A549 treated with Hydrocortisone at 1 μM for 4 hours (cell line): ENCODE measurements around the gene MAPK7. TPM values are rescaled to one million over a fixed set of nuclear protein-coding genes. Genes with fewer than 3 reads are reported as not detected.

ENCODE experiments used
- total RNA-seq: library from RNA; stranded (reverse); fragments of 200-300 nt; extraction: Qiagen RNA extraction; gene quantifications from 5 replicates; pipeline ENCODE4 v1.2.3, GENCODE V29; 2022

Gene MAPK7
- 22.4 to 30.6 TPM (median 26.2 TPM) in 5 replicates for total RNA-seq

GRCh38 chr17:19378416-19379360 lies at the start of gene MAPK7:
Gene MAPK7 (plus strand): TSS chr17:19378498. CDS start chr17:19378901, 403 bp downstream.

GRCh38 chr17:19362277-19363113 lies 15.8 kb upstream of the MAPK7 start, which contains the start of gene B9D1:
Gene B9D1 (minus strand): TSS chr17:19362723. CDS start chr17:19362569, 154 bp downstream.

GRCh38 chr17:19386974-19387920 lies 8.9 kb downstream of the MAPK7 start, which contains the start of gene MFAP4:
Gene MFAP4 (minus strand): TSS chr17:19387190. CDS start chr17:19387155, 35 bp downstream.

GRCh38 chr17:19410875-19411620 lies 32.8 kb downstream of the MAPK7 start, which contains the start of gene RNF112:
Gene RNF112 (plus strand): TSS chr17:19411232. CDS start chr17:19411409, 177 bp downstream.

Other genes with a start within 250 kb of the MAPK7 start
- 47.6 to 68.2 TPM (median 58.2 TPM) in 5 replicates for gene EPN2, start 141.1 kb upstream of the MAPK7 start, total RNA-seq
- 43.7 to 50.7 TPM (median 46.2 TPM) in 5 replicates for gene B9D1, start 15.8 kb upstream of the MAPK7 start, total RNA-seq
- 0.10 to 0.14 TPM (median 0.10 TPM) in 3 of 5 replicates, not detected in the others for gene MFAP4, start 8.7 kb downstream of the MAPK7 start, total RNA-seq
- 0.48 to 0.71 TPM (median 0.62 TPM) in 5 replicates for gene RNF112, start 32.7 kb downstream of the MAPK7 start, total RNA-seq
- gene SLC47A1, start 155.4 kb downstream of the MAPK7 start, total RNA-seq = 19.3 to 24.3 TPM (median 20.6 TPM) in 5 replicates